Mammary epithelial cell (primary cell): Measurements from ENCODE around the gene NUSAP1.

Experiments used
- EZH2 ChIP-seq: IDR thresholded peaks from 2 replicates; pipeline ENCODE4 v1.6.1; 2012; ENCODE audit warnings: low read length, inconsistent platforms, borderline replicate concordance
- TF ChIP-seq, protein P1 (sequence below), 2 donors: IDR thresholded peaks in 1 of 2; conservative IDR thresholded peaks in 1 of 2; 2 replicates each; pipeline ENCODE4 v1.5.1; 2011 to 2012; ENCODE audit warnings: inconsistent platforms in 2 of 2, low read length in 2 of 2, mild to moderate bottlenecking in 2 of 2, control low read depth in 1 of 2, low read depth in 1 of 2; ENCODE audit not compliant: insufficient read depth in 1 of 2; ENCODE audit errors: extremely low read depth in 1 of 2

DNA sequence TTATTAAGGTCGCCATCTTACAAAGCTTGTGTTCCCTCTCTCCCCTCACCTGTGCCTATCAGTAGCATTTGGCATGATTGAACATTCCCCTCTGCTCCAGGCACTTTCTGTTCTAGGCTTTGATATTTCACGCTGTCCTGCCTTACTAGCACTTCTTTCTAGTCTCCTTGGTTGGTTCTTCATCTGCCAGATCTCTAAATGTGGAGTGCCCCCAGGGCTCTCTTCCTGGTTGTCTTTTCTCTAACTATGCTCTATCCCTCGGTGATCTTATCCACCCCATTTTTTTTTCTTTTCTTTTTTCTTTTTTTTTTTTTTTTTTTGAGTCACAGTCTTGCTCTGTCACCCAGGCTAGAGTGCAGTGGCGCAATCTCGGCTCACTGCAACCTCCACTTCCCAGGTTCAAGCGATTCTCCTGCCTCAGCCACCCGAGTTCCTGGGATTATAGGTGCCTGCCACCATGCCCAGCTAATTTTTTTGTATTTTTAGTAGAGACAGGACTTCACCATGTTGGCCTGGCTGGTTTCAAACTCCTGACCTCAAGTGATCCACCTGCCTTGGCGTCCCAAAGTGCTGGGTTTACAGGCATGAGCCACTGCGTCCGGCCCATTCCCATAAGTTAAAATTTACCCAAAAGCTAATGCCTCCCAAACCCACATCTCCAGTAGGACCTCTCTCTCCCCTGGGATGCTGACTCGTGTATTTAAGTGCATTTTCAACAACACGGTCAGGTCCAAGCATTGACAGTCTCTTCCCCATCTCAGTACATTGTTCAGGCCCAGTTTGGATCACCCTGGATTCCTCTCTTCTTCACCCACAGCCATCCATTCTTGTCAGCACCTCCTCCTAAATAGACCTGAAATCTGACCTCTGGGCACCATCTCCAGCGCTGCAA lies 5.2 kb downstream of the NUSAP1 start:
- TF ChIP-seq, protein P1, sequence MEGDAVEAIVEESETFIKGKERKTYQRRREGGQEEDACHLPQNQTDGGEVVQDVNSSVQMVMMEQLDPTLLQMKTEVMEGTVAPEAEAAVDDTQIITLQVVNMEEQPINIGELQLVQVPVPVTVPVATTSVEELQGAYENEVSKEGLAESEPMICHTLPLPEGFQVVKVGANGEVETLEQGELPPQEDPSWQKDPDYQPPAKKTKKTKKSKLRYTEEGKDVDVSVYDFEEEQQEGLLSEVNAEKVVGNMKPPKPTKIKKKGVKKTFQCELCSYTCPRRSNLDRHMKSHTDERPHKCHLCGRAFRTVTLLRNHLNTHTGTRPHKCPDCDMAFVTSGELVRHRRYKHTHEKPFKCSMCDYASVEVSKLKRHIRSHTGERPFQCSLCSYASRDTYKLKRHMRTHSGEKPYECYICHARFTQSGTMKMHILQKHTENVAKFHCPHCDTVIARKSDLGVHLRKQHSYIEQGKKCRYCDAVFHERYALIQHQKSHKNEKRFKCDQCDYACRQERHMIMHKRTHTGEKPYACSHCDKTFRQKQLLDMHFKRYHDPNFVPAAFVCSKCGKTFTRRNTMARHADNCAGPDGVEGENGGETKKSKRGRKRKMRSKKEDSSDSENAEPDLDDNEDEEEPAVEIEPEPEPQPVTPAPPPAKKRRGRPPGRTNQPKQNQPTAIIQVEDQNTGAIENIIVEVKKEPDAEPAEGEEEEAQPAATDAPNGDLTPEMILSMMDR (conservative IDR thresholded peaks at IDR 0.05 in 1 of 2, IDR thresholded peaks at IDR 0.05 in 1 of 2; ENCODE audit: extremely low read depth in 1 of 2, insufficient read depth in 1 of 2, low read depth in 1 of 2, low read length in 2 of 2): no peak
- TF ChIP-seq EZH2: no peak
